Measurements from ENCODE around the gene ZNF644. TPM values are rescaled to one million over a fixed set of nuclear protein-coding genes. Genes with fewer than 3 reads are reported as not detected.
"Not testable (repeated sequence)": the region's sequence is repeated elsewhere in the genome, so short reads cannot be mapped to it uniquely, and the experiment has no call there.

ZNF644 gene
- 10 to 100 TPM; 42.4 to 42.8 TPM for total RNA-seq

DNA sequence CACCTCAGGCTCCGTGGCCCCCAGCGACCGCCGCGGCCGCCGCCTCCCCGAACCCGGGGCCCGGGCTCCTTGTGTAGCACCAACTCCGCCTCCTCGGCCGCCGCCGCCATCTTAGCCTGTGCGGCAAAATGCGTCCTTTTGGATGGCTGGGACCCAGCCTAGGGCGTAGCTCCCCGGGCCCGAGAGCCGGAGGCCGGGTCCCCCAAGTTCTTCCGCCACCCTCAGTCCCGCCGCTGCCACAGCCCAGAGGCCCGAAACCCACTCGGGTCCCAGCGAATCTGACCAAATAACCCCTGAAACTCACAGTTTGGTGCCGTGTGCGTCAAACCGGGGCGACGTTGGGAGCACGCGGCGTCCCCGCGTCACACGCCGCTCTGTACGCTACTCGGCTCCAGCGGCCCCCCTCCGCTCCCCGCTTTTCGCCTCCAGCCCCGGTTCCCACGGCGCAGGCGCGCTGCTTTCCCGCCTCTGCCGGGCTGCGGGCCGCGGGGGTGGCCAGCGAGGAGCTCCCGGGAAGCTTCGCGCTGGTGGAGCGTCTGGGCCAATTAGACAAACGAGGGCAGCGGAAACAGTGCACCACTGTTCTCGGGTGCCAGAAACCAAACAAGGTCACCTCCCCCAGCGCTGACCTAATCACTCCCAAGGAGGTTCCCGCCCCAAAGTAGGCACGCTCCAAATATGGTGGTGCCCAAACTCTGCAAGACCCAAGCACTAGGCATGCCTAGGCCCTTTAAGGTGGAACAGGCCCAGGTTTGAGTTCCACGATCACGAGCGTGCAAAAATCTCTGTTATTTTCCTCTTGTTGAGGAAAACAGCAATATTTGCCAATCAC, at the start of gene ZNF644:
Gene ZNF644, minus strand, starts transcription at position 350 of the 832 bp plus-strand sequence. CDS start 39,682 bp downstream, outside the sequence.
- Mint-ChIP-seq H3K27me3 (ENCODE audit: low read depth) (no peaks in the 10 kb centered on the region), H3K36me3 (ENCODE audit: low read depth) (peaks cover 25% of the 10 kb centered on the region)
- CTCF ChIA-PET, result no interaction called here

DNA sequence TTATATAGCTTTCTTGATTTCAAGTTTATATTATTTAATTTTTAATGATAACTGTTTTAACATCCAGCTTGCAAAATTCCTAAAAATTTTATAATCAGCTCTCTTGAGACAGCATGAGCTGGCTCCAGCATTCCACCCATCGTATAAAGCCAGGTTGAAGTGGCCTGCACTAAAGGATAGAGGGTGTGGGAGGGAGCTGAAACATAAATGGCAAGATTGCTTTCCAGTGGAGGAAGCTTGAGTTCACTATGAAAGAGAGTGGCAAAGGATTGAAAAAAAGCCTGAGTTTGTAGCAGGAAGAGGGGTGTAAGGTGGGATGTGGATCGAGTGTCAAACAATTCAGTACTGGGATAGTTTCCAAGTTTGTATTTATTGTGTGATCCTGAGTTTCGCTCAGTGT, 48.5 kb upstream of the ZNF644 start:
- Mint-ChIP-seq H3K27me3 (ENCODE audit: low read depth) (peaks cover 13% of the 10 kb centered on the region), H3K36me3 (ENCODE audit: low read depth) (no peaks in the 10 kb centered on the region), H3K9me3 (peaks cover 1% of the 10 kb centered on the region), H3K4me1 (ENCODE audit: low read depth) (no peaks in the 10 kb centered on the region), H3K27ac (no peak overlapping the region), H3K4me3 (no peak overlapping the region)
- intact Hi-C loops (cut with micrococcal nuclease), result no loop called here
- CTCF ChIA-PET, result no interaction called here
- DNase-seq, result no peak

More for the DNA sequence above, at the start of gene ZNF644:
- peak; percentile 97 for DNase-seq
- peaks cover 72% of the 10 kb centered on the region for H3K4me1 Mint-ChIP-seq (ENCODE audit: low read depth)
- H3K4me3 Mint-ChIP-seq, result peak within 1 kb of the TSS; percentile 91
- peak within 1 kb of the TSS; percentile 96 for H3K27ac Mint-ChIP-seq
- no peaks in the 10 kb centered on the region for H3K9me3 Mint-ChIP-seq
- intact Hi-C loops (cut with micrococcal nuclease), result loop anchor here (1.0 to 10.0 kb wide), 13 partner anchors 103 to 1963 kb away; partner anchors contain the start of genes GFI1, HFM1, TGFBR3 and ZNF326

DNA sequence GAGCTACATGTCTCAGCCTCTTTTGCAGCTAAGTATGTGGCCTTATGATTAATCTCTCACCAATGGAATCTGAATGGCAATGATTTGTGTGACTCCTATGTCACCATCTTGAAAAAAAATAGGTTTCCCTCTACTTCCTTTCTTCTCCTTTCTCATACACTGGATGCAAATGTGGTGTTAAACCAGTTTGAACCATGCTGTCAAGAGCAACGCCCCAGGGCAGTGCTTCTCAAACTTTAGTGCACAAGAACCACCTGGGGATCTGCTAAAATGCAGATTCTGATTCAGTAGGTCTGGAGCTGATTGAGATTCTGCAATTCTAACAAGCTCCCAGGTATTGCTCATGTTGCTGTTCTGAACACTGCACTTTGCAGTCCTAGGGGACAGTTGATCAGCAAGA, 44.7 kb upstream of the ZNF644 start:
- H3K9me3 Mint-ChIP-seq, result no peaks in the 10 kb centered on the region
- intact Hi-C loops (cut with micrococcal nuclease), result no loop called here
- CTCF ChIA-PET, result interaction anchor here (1.1 kb wide), 1 partner anchor 210 kb away, joined by 3 read pairs; no protein-coding TSS in a partner anchor
- DNase-seq, result no peak
- H3K27me3 Mint-ChIP-seq (ENCODE audit: low read depth), result peaks cover 12% of the 10 kb centered on the region
- H3K4me1 Mint-ChIP-seq (ENCODE audit: low read depth), result no peaks in the 10 kb centered on the region
- no peak overlapping the region for H3K4me3 Mint-ChIP-seq
- H3K27ac Mint-ChIP-seq, result no peak overlapping the region
- H3K36me3 Mint-ChIP-seq (ENCODE audit: low read depth), result no peaks in the 10 kb centered on the region

DNA sequence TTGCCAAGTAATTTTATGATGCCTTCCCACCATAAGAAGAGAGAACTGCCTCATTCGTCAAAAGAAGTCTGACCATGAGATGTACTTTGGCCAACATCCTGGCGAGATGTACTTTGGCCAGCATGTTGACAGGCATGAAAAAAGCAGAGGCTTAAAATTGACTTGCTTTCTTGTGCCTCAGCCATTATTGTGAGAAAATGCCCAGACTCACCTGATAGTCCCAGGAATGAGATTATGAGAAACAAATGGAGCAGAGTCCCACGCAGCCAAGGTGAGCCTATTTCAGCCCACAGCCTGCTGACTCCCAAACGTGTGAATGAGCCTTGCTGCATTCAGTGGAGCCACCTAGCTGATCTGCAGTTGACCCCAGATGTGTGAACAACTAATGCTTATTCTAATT, 43.5 kb upstream of the ZNF644 start:
- CTCF ChIA-PET, result interaction anchor here (1.1 kb wide), 1 partner anchor 211 kb away, joined by 3 read pairs; no protein-coding TSS in a partner anchor
- Mint-ChIP-seq H3K27me3 (ENCODE audit: low read depth) (peaks cover 12% of the 10 kb centered on the region), H3K9me3 (no peaks in the 10 kb centered on the region), H3K4me3 (no peak overlapping the region), H3K27ac (no peak overlapping the region), H3K36me3 (ENCODE audit: low read depth) (no peaks in the 10 kb centered on the region), H3K4me1 (ENCODE audit: low read depth) (no peaks in the 10 kb centered on the region)
- DNase-seq, result no peak
- intact Hi-C loops (cut with micrococcal nuclease), result no loop called here

DNA sequence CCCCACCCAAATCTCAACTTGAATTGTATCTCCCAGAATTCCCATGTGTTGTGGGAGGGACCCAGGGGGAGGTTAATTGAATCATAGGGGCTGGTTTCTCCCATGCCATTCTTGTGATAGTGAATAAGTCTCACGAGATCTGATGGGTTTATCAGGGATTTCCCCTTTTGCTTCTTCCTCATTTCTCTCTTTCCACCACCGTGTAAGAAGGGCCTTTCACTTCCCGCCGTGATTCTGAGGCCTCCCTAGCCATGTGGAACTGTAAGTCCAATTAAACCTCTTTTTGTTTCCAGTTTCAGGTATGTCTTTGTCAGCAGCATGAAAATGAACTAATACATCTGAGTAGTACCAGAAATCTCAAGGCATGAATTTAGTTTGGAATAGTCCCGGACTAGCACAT, 41.6 kb upstream of the ZNF644 start:
- H3K9me3 Mint-ChIP-seq; H3K4me3 Mint-ChIP-seq; H3K27ac Mint-ChIP-seq; DNase-seq; intact Hi-C loops (cut with micrococcal nuclease); H3K27me3 Mint-ChIP-seq (ENCODE audit: low read depth); H3K4me1 Mint-ChIP-seq (ENCODE audit: low read depth); H3K36me3 Mint-ChIP-seq (ENCODE audit: low read depth); CTCF ChIA-PET: not testable (repeated sequence)

DNA sequence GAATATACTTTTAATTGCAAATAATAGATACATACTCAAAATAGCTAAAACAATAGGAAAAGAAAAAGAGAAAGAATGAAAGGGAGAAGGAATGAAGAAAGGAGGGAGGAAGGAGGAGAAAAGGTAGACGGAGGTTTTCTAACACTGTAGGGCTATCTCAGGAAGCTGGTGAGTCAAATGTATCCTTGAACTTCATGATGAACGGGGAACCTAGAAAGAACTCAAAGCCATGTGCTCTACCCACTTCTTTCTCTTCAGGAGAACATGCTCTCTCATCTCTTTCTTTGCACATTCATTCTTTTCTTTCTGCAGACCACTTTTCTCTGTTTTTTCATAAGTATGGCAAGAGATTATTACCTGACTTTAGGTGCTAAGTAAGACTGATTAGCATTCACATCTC, 37.3 kb upstream of the ZNF644 start:
- CTCF ChIA-PET, result no interaction called here
- H3K9me3 Mint-ChIP-seq, result no peaks in the 10 kb centered on the region
- H3K27ac Mint-ChIP-seq, result no peak overlapping the region
- DNase-seq, result no peak
- H3K27me3 Mint-ChIP-seq (ENCODE audit: low read depth), result peaks cover 3% of the 10 kb centered on the region
- intact Hi-C loops (cut with micrococcal nuclease), result no loop called here
- H3K4me3 Mint-ChIP-seq, result no peak overlapping the region
- no peaks in the 10 kb centered on the region for H3K36me3 Mint-ChIP-seq (ENCODE audit: low read depth)
- H3K4me1 Mint-ChIP-seq (ENCODE audit: low read depth), result no peaks in the 10 kb centered on the region

DNA sequence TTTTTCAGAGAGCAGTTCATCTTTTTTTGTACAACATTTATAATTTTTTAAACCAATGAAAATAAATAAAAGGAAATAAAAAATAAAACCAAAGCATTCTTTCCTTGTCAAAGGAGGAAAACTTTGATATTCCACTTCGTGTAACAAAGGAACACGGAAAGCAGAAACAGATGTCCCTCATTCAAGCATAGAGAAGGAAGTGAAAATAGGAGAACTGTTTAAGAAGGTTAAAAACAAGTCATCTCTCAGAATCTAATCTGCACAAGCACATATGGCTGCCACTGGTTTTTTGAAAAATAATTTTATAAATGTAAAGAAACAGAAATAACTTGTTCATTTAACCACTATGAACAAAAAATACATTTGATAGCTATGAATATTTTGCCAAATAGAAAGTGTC, 35.9 kb upstream of the ZNF644 start:
- no peaks in the 10 kb centered on the region for H3K4me1 Mint-ChIP-seq (ENCODE audit: low read depth)
- H3K4me3 Mint-ChIP-seq, result no peak overlapping the region
- intact Hi-C loops (cut with micrococcal nuclease), result no loop called here
- no peak for DNase-seq
- H3K27me3 Mint-ChIP-seq (ENCODE audit: low read depth), result peaks cover 3% of the 10 kb centered on the region
- CTCF ChIA-PET, result no interaction called here
- no peak overlapping the region for H3K27ac Mint-ChIP-seq
- no peaks in the 10 kb centered on the region for H3K36me3 Mint-ChIP-seq (ENCODE audit: low read depth)
- H3K9me3 Mint-ChIP-seq, result no peaks in the 10 kb centered on the region

DNA sequence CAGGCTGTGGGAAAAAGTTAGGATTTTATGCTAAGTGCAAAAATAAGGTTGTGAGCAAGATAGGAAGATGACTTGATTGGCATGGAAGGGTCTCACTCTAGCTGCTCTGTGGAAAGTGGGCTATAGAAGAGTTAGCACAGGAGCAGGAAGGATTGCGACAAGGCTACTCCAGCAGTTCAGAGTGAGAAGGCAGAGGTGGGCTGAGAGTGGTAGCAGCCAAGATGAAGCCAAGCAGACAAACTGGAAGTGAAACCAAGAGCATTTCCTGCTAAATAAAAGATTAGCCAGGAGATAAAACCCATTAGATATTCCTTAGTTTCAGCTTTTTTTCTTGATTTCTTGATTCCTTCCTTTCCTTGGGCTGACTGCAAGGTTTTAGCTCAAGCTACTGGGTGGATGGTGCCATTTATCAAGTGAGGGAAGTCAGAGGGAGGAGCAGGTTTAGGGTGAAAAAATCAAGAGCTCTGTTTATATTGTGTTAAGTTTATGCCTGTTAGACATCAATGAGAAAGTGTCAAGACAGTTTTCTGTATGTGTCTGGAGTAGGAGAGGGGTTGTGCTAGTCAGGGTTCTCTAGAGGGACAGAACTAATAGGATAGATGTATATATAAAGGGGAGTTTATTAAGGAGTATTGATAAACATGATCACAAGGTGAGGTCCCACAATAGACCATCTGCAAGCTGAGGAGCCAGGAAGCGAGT, 33.1 kb upstream of the ZNF644 start:
- intact Hi-C loops (cut with micrococcal nuclease), result no loop called here
- Mint-ChIP-seq H3K4me3 (no peak overlapping the region), H3K9me3 (no peaks in the 10 kb centered on the region), H3K27ac (no peak overlapping the region), H3K36me3 (ENCODE audit: low read depth) (no peaks in the 10 kb centered on the region), H3K4me1 (ENCODE audit: low read depth) (no peaks in the 10 kb centered on the region), H3K27me3 (ENCODE audit: low read depth) (peaks cover under 1% of the 10 kb centered on the region)
- CTCF ChIA-PET, result interaction anchor here (1.0 kb wide), 1 partner anchor 32 kb away, joined by 3 read pairs; no protein-coding TSS in a partner anchor
- no peak for DNase-seq

DNA sequence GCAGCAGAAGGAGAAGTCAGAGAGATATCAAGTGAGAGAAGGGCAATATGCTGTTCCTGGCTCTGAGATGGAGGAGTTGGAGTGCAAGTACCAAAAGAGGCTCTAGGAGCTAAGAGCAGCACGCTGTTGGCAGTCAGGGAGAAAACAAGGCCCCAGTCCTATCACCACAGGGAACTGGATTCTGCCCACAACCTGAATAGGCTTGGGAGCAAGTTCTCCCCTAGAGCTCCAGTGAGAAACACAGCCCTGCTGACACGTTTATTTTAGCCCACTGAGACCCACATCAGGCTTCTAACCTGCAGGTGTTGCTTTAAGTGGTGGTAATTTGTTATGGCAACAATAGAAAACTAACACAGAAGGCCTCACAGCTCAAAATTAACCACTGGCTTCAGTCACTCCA, 31.8 kb upstream of the ZNF644 start:
- intact Hi-C loops (cut with micrococcal nuclease), result no loop called here
- no peak for DNase-seq
- H3K27ac Mint-ChIP-seq, result no peak overlapping the region
- no peaks in the 10 kb centered on the region for H3K36me3 Mint-ChIP-seq (ENCODE audit: low read depth)
- no peak overlapping the region for H3K4me3 Mint-ChIP-seq
- H3K27me3 Mint-ChIP-seq (ENCODE audit: low read depth), result no peaks in the 10 kb centered on the region
- no peaks in the 10 kb centered on the region for H3K9me3 Mint-ChIP-seq
- CTCF ChIA-PET, result no interaction called here
- no peaks in the 10 kb centered on the region for H3K4me1 Mint-ChIP-seq (ENCODE audit: low read depth)

DNA sequence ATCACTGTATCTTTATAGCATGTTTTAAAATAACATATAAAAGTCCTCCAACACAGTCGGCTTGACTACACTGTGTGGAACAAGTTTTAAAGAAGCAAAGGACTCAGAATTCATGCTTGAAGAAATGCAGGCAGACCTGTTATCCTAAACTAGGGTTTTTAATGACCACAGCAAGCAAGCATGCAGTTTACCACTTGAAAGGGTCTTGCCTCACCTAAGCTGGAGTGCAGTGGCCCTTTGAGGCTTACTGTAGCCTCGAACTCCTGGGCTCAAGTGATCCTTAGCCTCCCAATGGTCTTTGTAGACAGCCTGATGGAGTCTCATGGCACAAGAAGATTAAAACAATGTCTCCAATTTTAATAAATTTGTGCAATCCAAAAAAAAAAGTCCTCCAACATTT, 27.7 kb upstream of the ZNF644 start:
- DNase-seq; H3K27ac Mint-ChIP-seq; H3K36me3 Mint-ChIP-seq (ENCODE audit: low read depth); H3K4me1 Mint-ChIP-seq (ENCODE audit: low read depth); H3K4me3 Mint-ChIP-seq; H3K27me3 Mint-ChIP-seq (ENCODE audit: low read depth); H3K9me3 Mint-ChIP-seq; intact Hi-C loops (cut with micrococcal nuclease); CTCF ChIA-PET: not testable (repeated sequence)

DNA sequence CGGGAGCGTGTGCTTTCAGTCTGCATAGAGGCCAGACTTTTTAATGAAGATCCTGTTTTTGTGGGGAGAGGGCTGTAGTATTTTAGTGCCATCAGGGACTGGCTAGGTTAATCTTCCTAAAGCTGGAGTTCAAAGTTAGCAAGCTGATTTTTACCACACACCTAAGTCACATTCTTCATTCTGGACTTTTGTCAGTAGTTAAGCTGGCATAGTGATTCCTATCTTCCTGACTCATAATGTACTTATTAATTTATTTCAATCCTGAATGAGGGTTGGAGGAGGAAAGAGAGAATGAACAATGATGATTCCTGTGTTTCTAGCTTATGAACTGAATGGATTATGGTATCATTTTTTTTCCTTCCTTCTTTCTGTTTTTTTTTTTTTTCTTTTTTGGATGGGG, 24.9 kb upstream of the ZNF644 start:
- Mint-ChIP-seq H3K9me3 (peaks cover 3% of the 10 kb centered on the region), H3K36me3 (ENCODE audit: low read depth) (no peaks in the 10 kb centered on the region), H3K27ac (no peak overlapping the region), H3K27me3 (ENCODE audit: low read depth) (no peaks in the 10 kb centered on the region), H3K4me1 (ENCODE audit: low read depth) (no peaks in the 10 kb centered on the region), H3K4me3 (no peak overlapping the region)
- no peak for DNase-seq
- intact Hi-C loops (cut with micrococcal nuclease), result no loop called here
- CTCF ChIA-PET, result no interaction called here

DNA sequence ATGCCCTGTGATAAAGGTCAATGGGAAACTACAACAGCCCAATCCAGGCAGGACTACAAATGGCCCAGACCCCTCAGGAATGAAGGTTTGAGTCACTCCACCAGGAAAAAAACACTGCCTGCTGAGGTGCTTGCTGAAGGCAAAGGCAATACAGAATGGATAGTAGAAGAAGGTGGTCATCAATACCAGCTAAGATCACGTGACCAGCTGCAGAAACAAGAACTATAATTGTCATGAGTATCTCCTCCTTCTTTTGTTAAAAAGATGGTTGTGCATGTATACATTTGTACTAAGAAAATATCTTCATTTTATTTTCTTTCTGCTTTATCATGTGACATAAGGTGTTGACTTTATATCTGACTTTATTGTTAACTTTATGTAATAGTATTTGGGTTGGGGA, 23.4 kb upstream of the ZNF644 start:
- intact Hi-C loops (cut with micrococcal nuclease), result no loop called here
- no peak for DNase-seq
- CTCF ChIA-PET, result interaction anchor here (0.6 kb wide), 1 partner anchor 62 kb away, joined by 3 read pairs; no protein-coding TSS in a partner anchor
- H3K9me3 Mint-ChIP-seq, result peaks cover 5% of the 10 kb centered on the region
- H3K4me1 Mint-ChIP-seq (ENCODE audit: low read depth), result no peaks in the 10 kb centered on the region
- H3K4me3 Mint-ChIP-seq, result no peak overlapping the region
- H3K27ac Mint-ChIP-seq, result no peak overlapping the region
- H3K36me3 Mint-ChIP-seq (ENCODE audit: low read depth), result no peaks in the 10 kb centered on the region
- no peaks in the 10 kb centered on the region for H3K27me3 Mint-ChIP-seq (ENCODE audit: low read depth)

DNA sequence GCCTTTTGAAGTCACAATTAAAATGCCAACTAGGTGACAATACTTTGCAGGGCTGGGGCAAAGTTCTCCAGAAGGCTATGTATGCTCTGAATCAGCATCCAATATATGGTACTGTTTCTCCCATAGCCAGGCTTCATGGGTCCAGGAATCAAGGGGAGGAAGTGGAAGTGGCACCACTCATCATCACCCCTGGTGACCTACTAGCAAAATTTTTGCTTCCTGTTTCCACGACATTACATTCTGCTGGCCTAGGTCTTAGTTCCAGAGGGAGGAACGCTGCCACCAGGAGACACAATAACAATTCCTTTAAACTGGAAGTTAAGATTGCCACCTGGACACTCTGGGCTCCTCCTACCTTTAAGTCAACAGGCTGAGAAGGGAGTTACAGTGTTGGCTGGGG, 22.9 kb upstream of the ZNF644 start:
- intact Hi-C loops (cut with micrococcal nuclease); H3K9me3 Mint-ChIP-seq; DNase-seq; H3K27ac Mint-ChIP-seq; H3K4me3 Mint-ChIP-seq; H3K36me3 Mint-ChIP-seq (ENCODE audit: low read depth); H3K27me3 Mint-ChIP-seq (ENCODE audit: low read depth); CTCF ChIA-PET; H3K4me1 Mint-ChIP-seq (ENCODE audit: low read depth): not testable (repeated sequence)

Data from activated naive CD4-positive, alpha-beta T cell treated with anti-CD3 and anti-CD28 coated beads for 36 hours (primary cell).